ENCODE measurements around the gene IL1RL1.

GRCh38 chr2:102356741-102357140, 45.4 kb downstream of the IL1RL1 start:
- TF ChIP-seq POLR2A (IDR thresholded peaks at IDR 0.05; ENCODE audit: low read depth, low read length) (no peak), POLR2AphosphoS5 (IDR thresholded peaks at IDR 0.05; ENCODE audit: low read depth, low read length) (no peak), TAF1 (IDR thresholded peaks at IDR 0.05; ENCODE audit: borderline replicate concordance, low read depth, low read length) (no peak)
